ENCODE data around the gene ACAP3.

Gene ACAP3

GRCh38 chr1:1242461-1243265 lies 65.1 kb downstream of the ACAP3 start:
- DNase-seq = no peak

All from NCI-H82 (cell line).